Nephron (organoid): ENCODE measurements around the gene PEX6.

Experiments used
- H3K27ac Mint-ChIP-seq, 3 experiments: 2 replicates each; pipeline ENCODE4 v1.8.0; 2020; ENCODE audit warnings: mixed read lengths in 3 of 3, mild to moderate bottlenecking in 2 of 3, moderate library complexity in 1 of 3
- H3K27me3 Mint-ChIP-seq: 2 replicates; pipeline ENCODE4 v1.8.0; 2021; ENCODE audit warnings: low read depth, mild to moderate bottlenecking, moderate library complexity, mixed read lengths
- H3K36me3 Mint-ChIP-seq: 2 replicates; pipeline ENCODE4 v1.8.0; 2020; ENCODE audit warnings: low read depth, mixed read lengths
- H3K4me1 Mint-ChIP-seq: 2 replicates; pipeline ENCODE4 v1.8.0; 2020; ENCODE audit warnings: mixed read lengths
- H3K4me3 Mint-ChIP-seq, 3 experiments: 2 replicates each; pipeline ENCODE4 v1.8.0; 2020; ENCODE audit warnings: mild to moderate bottlenecking in 3 of 3, mixed read lengths in 3 of 3, moderate library complexity in 2 of 3
- H3K9me3 Mint-ChIP-seq: 2 replicates; pipeline ENCODE4 v1.8.0; 2020; ENCODE audit warnings: mixed read lengths
- TF ChIP-seq, protein P1 (sequence below), 3 experiments: fragments of 200-600 bp; sonication (generic); IDR thresholded peaks; one replicate each; pipeline ENCODE4 v1.5.0; 2021; ENCODE audit warnings: antibody characterized with exemption in 3 of 3; ENCODE audit not compliant: unreplicated experiment in 3 of 3

The PEX6 gene

DNA sequence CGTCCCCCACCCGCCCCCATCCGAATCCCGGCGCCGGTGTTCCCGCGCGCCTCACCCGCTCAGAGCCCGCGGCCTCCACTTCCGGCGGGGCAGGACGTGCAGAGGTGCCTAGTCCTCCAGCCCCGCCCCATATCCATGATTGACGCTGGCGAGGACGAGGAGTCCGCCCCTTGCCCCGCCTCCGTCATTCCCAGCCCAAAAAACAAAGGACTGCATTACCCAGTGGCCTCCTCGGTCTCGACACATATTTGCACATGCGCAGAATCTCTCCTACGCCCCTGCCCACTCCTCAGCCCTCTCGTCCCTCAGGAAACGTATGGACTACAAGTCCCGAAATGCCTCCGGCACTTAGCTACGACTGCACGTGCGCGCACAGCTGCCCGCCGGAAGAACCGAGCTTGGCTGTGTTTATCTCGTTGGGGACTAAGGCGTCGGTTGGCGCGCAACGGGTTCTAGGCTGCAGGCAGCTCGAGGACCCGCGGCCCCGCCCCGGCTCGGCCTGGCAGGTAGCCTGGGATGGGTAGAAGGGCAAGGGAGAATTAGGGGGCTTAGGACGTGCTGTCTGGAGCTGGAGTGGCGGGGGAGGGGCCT lies 35.0 kb upstream of the PEX6 start, which contains the start of the genes KLHDC3 and MEA1:
KLHDC3 (plus strand) TSS at position 407 of the 591 bp plus-strand sequence. CDS start 2,944 bp downstream, outside the sequence.
MEA1 (minus strand) TSS at position 104 of the 591 bp plus-strand sequence. CDS start 133 bp downstream, outside the sequence.
- Mint-ChIP-seq H3K9me3 (no peaks in the 10 kb centered on the region), H3K4me3 (peak within 1 kb of the TSS; percentile 94 to 97 (median 94)), H3K4me1 (peaks cover 58% of the 10 kb centered on the region), H3K27me3 (peaks cover 7% of the 10 kb centered on the region), H3K27ac (peak within 1 kb of the TSS; percentile 82 to 97 (median 89)), H3K36me3 (peaks cover 44% of the 10 kb centered on the region)
- TF ChIP-seq, protein P1, sequence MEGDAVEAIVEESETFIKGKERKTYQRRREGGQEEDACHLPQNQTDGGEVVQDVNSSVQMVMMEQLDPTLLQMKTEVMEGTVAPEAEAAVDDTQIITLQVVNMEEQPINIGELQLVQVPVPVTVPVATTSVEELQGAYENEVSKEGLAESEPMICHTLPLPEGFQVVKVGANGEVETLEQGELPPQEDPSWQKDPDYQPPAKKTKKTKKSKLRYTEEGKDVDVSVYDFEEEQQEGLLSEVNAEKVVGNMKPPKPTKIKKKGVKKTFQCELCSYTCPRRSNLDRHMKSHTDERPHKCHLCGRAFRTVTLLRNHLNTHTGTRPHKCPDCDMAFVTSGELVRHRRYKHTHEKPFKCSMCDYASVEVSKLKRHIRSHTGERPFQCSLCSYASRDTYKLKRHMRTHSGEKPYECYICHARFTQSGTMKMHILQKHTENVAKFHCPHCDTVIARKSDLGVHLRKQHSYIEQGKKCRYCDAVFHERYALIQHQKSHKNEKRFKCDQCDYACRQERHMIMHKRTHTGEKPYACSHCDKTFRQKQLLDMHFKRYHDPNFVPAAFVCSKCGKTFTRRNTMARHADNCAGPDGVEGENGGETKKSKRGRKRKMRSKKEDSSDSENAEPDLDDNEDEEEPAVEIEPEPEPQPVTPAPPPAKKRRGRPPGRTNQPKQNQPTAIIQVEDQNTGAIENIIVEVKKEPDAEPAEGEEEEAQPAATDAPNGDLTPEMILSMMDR (IDR thresholded peaks at IDR 0.05; ENCODE audit: unreplicated experiment in 3 of 3) = no peak

DNA sequence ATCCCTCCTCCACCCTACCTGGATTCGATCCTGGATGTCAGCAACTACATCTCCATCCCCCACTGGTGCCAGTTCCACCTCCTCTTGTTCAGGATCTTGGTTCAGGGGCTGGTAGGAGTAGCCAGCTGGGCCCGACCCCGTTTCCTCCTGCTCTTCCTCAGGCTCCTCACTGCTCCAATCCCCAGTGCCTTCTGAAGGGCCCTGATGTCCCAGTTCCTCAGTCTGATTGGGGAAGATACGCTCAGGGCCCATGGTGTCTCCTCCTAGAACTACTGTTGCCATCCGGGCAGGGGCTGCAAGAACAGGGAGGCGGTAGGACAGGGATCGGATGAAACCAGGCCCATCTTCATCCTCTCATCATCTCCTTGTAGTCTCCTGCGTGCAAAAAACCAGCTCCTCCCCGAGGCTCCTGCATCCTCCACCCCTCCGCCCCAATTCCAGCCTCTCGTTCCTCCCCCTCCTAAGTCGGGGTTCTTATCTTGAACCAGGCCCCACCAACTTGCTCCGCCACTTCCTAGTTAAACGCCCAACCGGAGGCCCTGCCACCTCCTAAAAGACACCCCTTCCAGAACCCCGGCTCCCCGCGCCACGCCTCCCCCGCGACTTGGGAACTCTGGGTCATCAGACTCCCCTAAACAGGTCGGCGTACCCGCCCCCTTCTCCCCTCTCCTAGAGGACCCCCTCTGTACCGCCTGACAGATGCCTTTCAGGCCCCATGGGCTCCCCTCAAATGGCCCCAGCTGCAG lies 34.3 kb upstream of the PEX6 start:
- Mint-ChIP-seq H3K36me3 (peaks cover 42% of the 10 kb centered on the region), H3K4me1 (peaks cover 52% of the 10 kb centered on the region), H3K27me3 (peaks cover 7% of the 10 kb centered on the region), H3K9me3 (no peaks in the 10 kb centered on the region), H3K27ac (peak overlapping the region; percentile 82 to 97 (median 89)), H3K4me3 (peak overlapping the region; percentile 94 to 97 (median 94))
- TF ChIP-seq, protein P1 (IDR thresholded peaks at IDR 0.05; ENCODE audit: unreplicated experiment in 3 of 3) = no peak

DNA sequence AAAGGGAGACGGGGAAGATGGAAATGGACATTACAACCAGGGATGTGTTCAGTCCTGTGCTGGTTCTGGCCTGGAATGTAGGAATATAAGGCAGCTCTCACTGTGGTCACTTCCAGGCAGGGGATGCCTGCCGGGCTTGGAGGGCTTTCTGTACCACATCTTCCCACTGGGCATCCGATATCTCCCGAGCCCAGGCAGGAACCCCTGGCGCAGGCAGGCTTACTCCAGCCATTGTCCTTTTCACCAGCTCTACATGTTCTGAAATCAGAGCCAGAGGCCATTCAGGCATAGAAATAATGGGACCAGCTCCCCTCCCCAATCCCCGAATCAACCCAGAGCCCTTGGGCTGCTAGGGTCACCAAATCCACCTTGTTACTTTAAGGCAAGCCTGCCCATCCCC lies 33.4 kb upstream of the PEX6 start:
- peaks cover 44% of the 10 kb centered on the region for H3K4me1 Mint-ChIP-seq

DNA sequence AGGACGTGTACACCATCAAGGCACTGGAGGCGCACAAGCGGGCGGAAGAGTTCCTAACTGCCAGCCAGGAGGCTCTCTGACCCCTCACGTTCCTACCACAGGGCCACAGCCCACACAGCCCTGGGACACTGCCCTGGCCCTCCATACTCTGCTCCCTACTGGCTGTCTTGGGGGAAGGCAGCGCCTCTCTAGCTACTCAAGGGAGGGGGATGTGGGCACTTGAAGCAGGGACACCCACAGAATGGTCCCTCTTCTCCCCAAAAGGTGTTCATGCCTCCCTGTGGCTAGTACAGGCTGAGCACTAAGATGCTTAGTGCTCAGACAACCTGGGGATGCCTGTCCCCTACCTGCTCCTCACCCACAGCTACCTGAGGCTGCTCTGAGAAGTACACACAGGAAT lies 32.2 kb upstream of the PEX6 start:
- Mint-ChIP-seq H3K9me3 (no peaks in the 10 kb centered on the region), H3K27me3 (peaks cover 4% of the 10 kb centered on the region), H3K27ac (no peak overlapping the region), H3K4me1 (peaks cover 37% of the 10 kb centered on the region), H3K36me3 (peaks cover 44% of the 10 kb centered on the region), H3K4me3 (peak overlapping the region; percentile 94 to 97 (median 94))
- TF ChIP-seq, protein P1 (IDR thresholded peaks at IDR 0.05; ENCODE audit: unreplicated experiment in 3 of 3) = no peak

More for the DNA sequence above, 33.4 kb upstream of the PEX6 start:
- Mint-ChIP-seq H3K4me3 (peak overlapping the region; percentile 94 to 97 (median 94)), H3K27me3 (peaks cover 7% of the 10 kb centered on the region), H3K36me3 (peaks cover 42% of the 10 kb centered on the region), H3K27ac (peak overlapping the region in 1 of 3 experiments; percentile 97), H3K9me3 (no peaks in the 10 kb centered on the region)
- TF ChIP-seq, protein P1 (IDR thresholded peaks at IDR 0.05; ENCODE audit: unreplicated experiment in 3 of 3) = no peak

DNA sequence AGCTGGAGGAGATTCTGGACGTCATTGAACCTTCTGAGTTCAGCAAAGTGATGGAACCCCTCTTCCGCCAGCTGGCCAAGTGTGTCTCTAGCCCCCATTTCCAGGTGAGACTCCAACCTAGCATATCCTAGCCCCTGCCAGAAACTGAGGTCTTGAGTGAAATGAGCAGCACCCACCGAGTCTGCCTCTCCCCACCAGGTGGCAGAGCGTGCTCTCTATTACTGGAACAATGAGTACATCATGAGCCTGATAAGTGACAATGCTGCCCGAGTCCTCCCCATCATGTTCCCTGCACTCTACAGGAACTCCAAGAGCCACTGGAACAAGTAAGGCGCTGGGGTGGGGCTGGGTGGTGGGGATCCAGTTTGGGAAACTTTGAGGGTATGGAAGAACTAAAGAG lies 30.1 kb upstream of the PEX6 start:
- Mint-ChIP-seq H3K4me3 (peak overlapping the region in 1 of 3 experiments; percentile 47), H3K27ac (no peak overlapping the region), H3K9me3 (no peaks in the 10 kb centered on the region), H3K4me1 (peaks cover 21% of the 10 kb centered on the region), H3K27me3 (peaks cover 4% of the 10 kb centered on the region), H3K36me3 (peaks cover 49% of the 10 kb centered on the region)
- TF ChIP-seq, protein P1 (IDR thresholded peaks at IDR 0.05; ENCODE audit: unreplicated experiment in 3 of 3) = peak in 2 of 3 experiments; percentile 13 to 28
